GM12874 (cell line): Measurements from ENCODE around the gene WFIKKN1.

Experiments used
- CTCF ChIP-seq: IDR thresholded peaks from 2 replicates; pipeline ENCODE4 v1.5.1; 2011; ENCODE audit warnings: low read depth, mild to moderate bottlenecking, control low read depth, low read length, moderate library complexity; ENCODE audit not compliant: insufficient read depth

WFIKKN1 gene

GRCh38 chr16:636206-637080 is 5.7 kb downstream of the WFIKKN1 start, which contains the start of gene METTL26:
Gene METTL26 (minus strand): TSS chr16:636305. CDS start chr16:636290, 15 bp downstream.
- TF ChIP-seq CTCF: 0 out of 2 replicates have a peak, but pooled peaks have one; percentile 5

GRCh38 chr16:637081-638018 is 6.6 kb downstream of the WFIKKN1 start:
- no peak for TF ChIP-seq CTCF

- no peak for TF ChIP-seq CTCF
These were observed 7.3 kb downstream of the WFIKKN1 start for GRCh38 chr16:638034-638543.

- TF ChIP-seq CTCF: no peak
These were observed 8.1 kb downstream of the WFIKKN1 start for GRCh38 chr16:638836-639235.

GRCh38 chr16:640614-641013 is 9.8 kb downstream of the WFIKKN1 start:
- TF ChIP-seq CTCF: no peak

GRCh38 chr16:641326-642188 is 10.8 kb downstream of the WFIKKN1 start, which contains the start of gene MCRIP2:
Gene MCRIP2 (plus strand): TSS chr16:641828. CDS start chr16:641992, 164 bp downstream.
- TF ChIP-seq CTCF: no peak
